Measurements from ENCODE around the gene BSND. TPM values are rescaled to one million over a fixed set of nuclear protein-coding genes. Genes with fewer than 3 reads are reported as not detected.

Gene BSND
- total RNA-seq, 1 experiment from 2014 or later = not detected

DNA sequence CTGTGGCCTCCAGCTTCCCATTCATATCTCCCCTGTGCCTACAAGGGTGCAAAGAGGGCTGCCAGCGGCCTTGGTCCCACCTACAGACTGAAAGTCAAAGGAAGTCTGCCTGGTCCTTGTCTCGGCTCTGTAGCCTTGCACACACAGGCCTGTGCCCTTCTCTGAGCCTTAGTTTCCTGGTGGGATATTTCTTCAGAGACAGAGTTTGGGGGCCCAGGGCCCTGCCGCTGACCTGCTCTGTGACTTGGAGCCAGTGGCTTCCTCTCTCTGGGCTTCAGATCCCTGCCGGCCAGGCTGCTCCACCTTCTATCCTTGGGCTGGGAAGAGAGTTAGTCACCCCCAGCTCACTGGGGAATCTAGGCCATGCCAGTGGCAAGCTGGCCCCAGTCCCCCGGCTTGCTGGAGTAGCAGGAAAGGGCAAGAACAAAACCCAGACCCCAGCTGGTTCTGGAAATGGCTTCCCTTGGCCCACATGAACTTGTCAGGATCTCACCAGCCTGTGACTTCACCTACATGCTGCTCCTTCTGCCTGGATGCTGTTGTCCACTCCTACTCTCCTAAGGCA lies 19.3 kb upstream of the BSND start:
- Histone ChIP-seq H3K9me3 (ENCODE audit: low read depth, low read length, poor library complexity, severe bottlenecking) (no peaks in the 10 kb centered on the region), H3K27ac (ENCODE audit: low read depth, low read length, poor library complexity, severe bottlenecking) (no peak overlapping the region), H3K36me3 (ENCODE audit: insufficient read depth, low read length, poor library complexity, severe bottlenecking) (no peaks in the 10 kb centered on the region), H3K27me3 (replicated peaks; ENCODE audit: insufficient read depth, low read depth, low read length, poor library complexity) (peaks cover 6% of the 10 kb centered on the region), H3K4me3 (ENCODE audit: low read depth, low read length, poor library complexity, severe bottlenecking) (no peak overlapping the region), H3K4me1 (ENCODE audit: insufficient read depth, low read length, poor library complexity, severe bottlenecking) (peaks cover 6% of the 10 kb centered on the region)
- BruUV-seq (replicated peaks) = no TSS peak
- no peak for TF ChIP-seq EZH2 (IDR thresholded peaks at IDR 0.05; ENCODE audit: borderline replicate concordance, low read depth, low read length, poor library complexity, severe bottlenecking)
- TF ChIP-seq, protein P1, sequence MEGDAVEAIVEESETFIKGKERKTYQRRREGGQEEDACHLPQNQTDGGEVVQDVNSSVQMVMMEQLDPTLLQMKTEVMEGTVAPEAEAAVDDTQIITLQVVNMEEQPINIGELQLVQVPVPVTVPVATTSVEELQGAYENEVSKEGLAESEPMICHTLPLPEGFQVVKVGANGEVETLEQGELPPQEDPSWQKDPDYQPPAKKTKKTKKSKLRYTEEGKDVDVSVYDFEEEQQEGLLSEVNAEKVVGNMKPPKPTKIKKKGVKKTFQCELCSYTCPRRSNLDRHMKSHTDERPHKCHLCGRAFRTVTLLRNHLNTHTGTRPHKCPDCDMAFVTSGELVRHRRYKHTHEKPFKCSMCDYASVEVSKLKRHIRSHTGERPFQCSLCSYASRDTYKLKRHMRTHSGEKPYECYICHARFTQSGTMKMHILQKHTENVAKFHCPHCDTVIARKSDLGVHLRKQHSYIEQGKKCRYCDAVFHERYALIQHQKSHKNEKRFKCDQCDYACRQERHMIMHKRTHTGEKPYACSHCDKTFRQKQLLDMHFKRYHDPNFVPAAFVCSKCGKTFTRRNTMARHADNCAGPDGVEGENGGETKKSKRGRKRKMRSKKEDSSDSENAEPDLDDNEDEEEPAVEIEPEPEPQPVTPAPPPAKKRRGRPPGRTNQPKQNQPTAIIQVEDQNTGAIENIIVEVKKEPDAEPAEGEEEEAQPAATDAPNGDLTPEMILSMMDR (conservative IDR thresholded peaks at IDR 0.05; ENCODE audit: low read depth, low read length) = no peak
- intact Hi-C loops (cut with micrococcal nuclease; ENCODE audit: unreplicated experiment) = no loop called here
- ChIA-PET CTCF (interaction anchor here (1.2 kb wide), 1 partner anchor 34 kb away, joined by 3 read pairs; no protein-coding TSS in a partner anchor), POLR2A (ENCODE audit: low non-redundant PET) (no interaction called here)
- no peak for DNase-seq (ENCODE audit: low spot score)

DNA sequence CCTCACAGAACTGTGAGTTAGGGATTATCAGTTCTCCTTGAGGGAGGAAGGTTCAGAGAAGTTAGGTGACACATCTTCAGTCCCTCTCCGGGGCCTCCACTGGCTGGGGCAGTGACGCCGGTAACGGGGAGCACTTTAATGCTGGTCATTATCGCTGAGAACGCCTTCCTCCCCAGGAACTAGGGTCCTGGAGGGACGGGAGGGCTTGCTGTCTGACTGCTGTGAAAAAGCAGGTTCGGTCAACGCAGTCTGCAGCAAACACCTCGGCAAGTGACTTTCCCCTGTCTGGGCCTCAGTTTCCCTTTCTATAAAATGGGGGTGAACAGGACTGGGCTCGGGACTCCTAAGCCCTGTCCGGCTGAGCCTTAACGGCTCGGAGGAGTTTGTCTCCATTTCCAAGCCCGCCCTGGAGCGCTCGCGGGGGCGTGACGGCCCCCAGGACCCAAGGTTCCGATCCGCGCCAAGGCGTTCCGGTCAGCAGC lies 18.6 kb upstream of the BSND start:
- Histone ChIP-seq H3K4me1 (ENCODE audit: insufficient read depth, low read length, poor library complexity, severe bottlenecking) (peaks cover 6% of the 10 kb centered on the region), H3K4me3 (ENCODE audit: low read depth, low read length, poor library complexity, severe bottlenecking) (no peak overlapping the region), H3K27me3 (replicated peaks; ENCODE audit: insufficient read depth, low read depth, low read length, poor library complexity) (peaks cover 6% of the 10 kb centered on the region), H3K36me3 (ENCODE audit: insufficient read depth, low read length, poor library complexity, severe bottlenecking) (no peaks in the 10 kb centered on the region), H3K9me3 (ENCODE audit: low read depth, low read length, poor library complexity, severe bottlenecking) (no peaks in the 10 kb centered on the region), H3K27ac (ENCODE audit: low read depth, low read length, poor library complexity, severe bottlenecking) (no peak overlapping the region)
- ChIA-PET CTCF (no interaction called here), POLR2A (ENCODE audit: low non-redundant PET) (no interaction called here)
- intact Hi-C loops (cut with micrococcal nuclease; ENCODE audit: unreplicated experiment) = no loop called here
- BruUV-seq (replicated peaks) = no TSS peak
- TF ChIP-seq EZH2 (IDR thresholded peaks at IDR 0.05; ENCODE audit: borderline replicate concordance, low read depth, low read length, poor library complexity, severe bottlenecking) = no peak
- TF ChIP-seq, protein P1 (conservative IDR thresholded peaks at IDR 0.05; ENCODE audit: low read depth, low read length) = no peak
- DNase-seq (ENCODE audit: low spot score) = no peak

DNA sequence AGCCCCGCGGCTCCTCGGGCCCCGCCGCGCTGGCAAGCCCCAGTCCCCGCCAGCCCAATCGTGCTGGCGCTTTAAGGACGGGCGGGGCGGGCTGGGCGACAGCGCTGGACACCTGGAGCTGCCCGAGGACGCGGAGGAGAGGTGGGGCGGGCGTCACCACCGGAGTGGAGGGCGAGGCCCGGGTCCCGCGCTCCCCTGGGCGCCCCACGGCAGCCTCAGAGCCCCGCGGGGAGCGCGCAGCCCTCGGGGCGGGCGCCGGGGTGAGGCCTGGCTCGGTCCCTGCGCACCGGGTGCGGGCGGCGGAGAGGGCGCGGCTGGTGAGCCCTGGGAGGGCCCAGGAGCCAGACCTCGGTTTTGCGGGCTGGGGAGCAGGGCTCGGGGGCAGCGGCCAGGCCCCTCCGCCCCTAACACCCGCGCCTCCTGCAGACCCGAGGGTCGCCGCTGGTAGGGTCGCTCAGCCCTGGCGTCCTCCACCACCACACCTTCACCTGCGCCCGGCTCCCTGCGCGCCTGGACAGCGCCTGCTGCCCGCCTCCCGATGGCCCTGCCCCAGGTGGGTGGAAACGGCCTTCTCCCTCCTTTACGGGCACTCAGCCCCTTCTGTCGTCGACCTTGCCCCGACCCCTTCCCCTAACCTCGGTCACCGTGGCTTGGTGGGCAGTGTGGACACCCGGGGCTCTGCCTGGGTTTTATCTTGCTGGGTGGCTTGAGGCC lies 18.0 kb upstream of the BSND start, which contains the start of gene TMEM61:
TMEM61 (plus strand) TSS at position 101 of the 714 bp plus-strand sequence; CDS start at position 539, 438 bp downstream.
- no peak for TF ChIP-seq EZH2 (IDR thresholded peaks at IDR 0.05; ENCODE audit: borderline replicate concordance, low read depth, low read length, poor library complexity, severe bottlenecking)
- no peak within 1 kb of the TSS for H3K27ac ChIP-seq (ENCODE audit: low read depth, low read length, poor library complexity, severe bottlenecking)
- intact Hi-C loops (cut with micrococcal nuclease; ENCODE audit: unreplicated experiment) = no loop called here
- no peaks in the 10 kb centered on the region for H3K36me3 ChIP-seq (ENCODE audit: insufficient read depth, low read length, poor library complexity, severe bottlenecking)
- H3K9me3 ChIP-seq (ENCODE audit: low read depth, low read length, poor library complexity, severe bottlenecking) = no peaks in the 10 kb centered on the region
- POLR2A ChIA-PET (ENCODE audit: low non-redundant PET) = no interaction called here
- no TSS peak for BruUV-seq (replicated peaks)
- CTCF ChIA-PET = no interaction called here
- H3K4me3 ChIP-seq (ENCODE audit: low read depth, low read length, poor library complexity, severe bottlenecking) = no peak within 1 kb of the TSS
- peaks cover 6% of the 10 kb centered on the region for H3K27me3 ChIP-seq (replicated peaks; ENCODE audit: insufficient read depth, low read depth, low read length, poor library complexity)
- DNase-seq (ENCODE audit: low spot score) = no peak
- peaks cover 6% of the 10 kb centered on the region for H3K4me1 ChIP-seq (ENCODE audit: insufficient read depth, low read length, poor library complexity, severe bottlenecking)
